SK-N-SH (cell line): ENCODE results near the gene ZC3H12A. TPM values are rescaled to one million over a fixed set of nuclear protein-coding genes. Genes with fewer than 3 reads are reported as not detected.
"Not testable (repeated sequence)": the region's sequence is repeated elsewhere in the genome, so short reads cannot be mapped to it uniquely, and the experiment has no call there.

ENCODE experiments used
- CTCF ChIA-PET: fragments of 300-600, 350-600 bp; formaldehyde crosslinking; extraction: SDS; loops from one replicate; lab custom pipeline; 2021; lab: Yijun Ruan, JAX
- POLR2A ChIA-PET: fragments of 350-600 bp; sonication (Branson Sonifier 250); formaldehyde crosslinking; extraction: SDS; loops from one replicate; lab custom pipeline; 2020; ENCODE audit warnings: antibody characterized with exemption, inconsistent platforms; lab: Yijun Ruan, JAX
- DNase-seq: peaks from one replicate; pipeline ENCODE4 v3.0.0; 2012
- H2AFZ ChIP-seq: fragments of 200-600 bp; sonication (generic); 2 replicates; pipeline ENCODE4 v1.8.1; 2016; ENCODE audit warnings: antibody characterized with exemption, mild to moderate bottlenecking, low read depth
- H3F3A ChIP-seq: fragments of 200-600 bp; sonication (generic); replicated peaks from 2 replicates; pipeline ENCODE3; 2016; ENCODE audit warnings: antibody characterized with exemption, mild to moderate bottlenecking; ENCODE audit not compliant: insufficient read depth
- H3K27ac ChIP-seq, 2 experiments: fragments of 200-500 bp in 1 of 2; fragments of 200-600 bp in 1 of 2; sonication (Bioruptor generic) in 1 of 2; sonication (generic), shearing (Covaris generic) in 1 of 2; 2 replicates each; pipeline versions ENCODE4 v1.5.1 to v1.6.1; 2014 to 2016; ENCODE audit warnings: low read depth in 2 of 2, inconsistent platforms in 1 of 2, low read length in 1 of 2, mild to moderate bottlenecking in 1 of 2, mixed read lengths in 1 of 2
- H3K27me3 ChIP-seq: fragments of 200-600 bp; sonication (generic), shearing (Covaris generic); 2 replicates; pipeline ENCODE4 v1.6.1; 2016; ENCODE audit warnings: mixed run types; ENCODE audit not compliant: insufficient read depth
- H3K36me3 ChIP-seq, 2 experiments: fragments of 200-500 bp in 1 of 2; fragments of 200-600 bp in 1 of 2; sonication (Bioruptor generic) in 1 of 2; sonication (generic) in 1 of 2; replicated peaks in 1 of 2; 2 replicates each; pipeline versions ENCODE3 to v1.5.1; 2014 to 2016; ENCODE audit warnings: low read length in 1 of 2, mild to moderate bottlenecking in 1 of 2; ENCODE audit not compliant: insufficient read depth in 2 of 2, control insufficient read depth in 1 of 2
- H3K4me1 ChIP-seq, 2 experiments: fragments of 200-500 bp in 1 of 2; fragments of 200-600 bp in 1 of 2; sonication (Bioruptor generic) in 1 of 2; sonication (generic), shearing (Covaris generic) in 1 of 2; 2 replicates each; pipeline versions ENCODE4 v1.5.1 to v1.6.1; 2014 to 2016; ENCODE audit warnings: low read depth in 1 of 2, low read length in 1 of 2, mixed run types in 1 of 2; ENCODE audit not compliant: insufficient read depth in 2 of 2, control insufficient read depth in 1 of 2
- H3K4me2 ChIP-seq: fragments of 200-600 bp; sonication (generic), shearing (Covaris generic); 2 replicates; pipeline ENCODE4 v1.6.1; 2017; ENCODE audit warnings: mixed run types
- H3K4me3 ChIP-seq, 2 experiments: fragments of 200-500 bp in 1 of 2; fragments of 200-600 bp in 1 of 2; sonication (Bioruptor generic) in 1 of 2; sonication (generic), shearing (Covaris generic) in 1 of 2; 2 replicates each; pipeline versions ENCODE4 v1.5.1 to v1.8.1; 2014 to 2016; ENCODE audit warnings: low read depth in 2 of 2, inconsistent platforms in 1 of 2, low read length in 1 of 2, mild to moderate bottlenecking in 1 of 2, mixed read lengths in 1 of 2, moderate library complexity in 1 of 2
- H3K79me2 ChIP-seq: fragments of 200-600 bp; sonication (generic); 2 replicates; pipeline ENCODE4 v1.8.1; 2017; ENCODE audit warnings: mild to moderate bottlenecking; ENCODE audit not compliant: insufficient read depth
- H3K9ac ChIP-seq: fragments of 200-600 bp; sonication (generic); 2 replicates; pipeline ENCODE4 v1.6.1; 2017; ENCODE audit warnings: mixed run types
- H3K9me2 ChIP-seq: fragments of 200-600 bp; sonication (generic); 2 replicates; pipeline ENCODE4 v1.6.1; 2017; ENCODE audit warnings: mixed run types
- H3K9me3 ChIP-seq: fragments of 200-600 bp; sonication (generic); 2 replicates; pipeline ENCODE4 v1.6.1; 2017; ENCODE audit warnings: mixed run types, mild to moderate bottlenecking, moderate library complexity
- H4K20me1 ChIP-seq: fragments of 200-600 bp; sonication (generic); 2 replicates; pipeline ENCODE4 v1.6.1; 2017; ENCODE audit warnings: mild to moderate bottlenecking, mixed run types; ENCODE audit not compliant: insufficient read depth
- GABPA ChIP-seq: IDR thresholded peaks from 2 replicates; pipeline ENCODE4 v1.4.0; 2012; ENCODE audit warnings: low read depth, mild to moderate bottlenecking
- GATA2 ChIP-seq: sonication (generic); formaldehyde crosslinking; IDR thresholded peaks from 2 replicates; pipeline ENCODE4 v1.5.0; 2020; ENCODE audit warnings: mild to moderate bottlenecking, missing genetic modification reagents
- IRF3 ChIP-seq: fragments of 150-350 bp; IDR thresholded peaks from 2 replicates; pipeline ENCODE4 v1.6.1; 2016; ENCODE audit warnings: mild to moderate bottlenecking, low read depth, low read length
- NFIC ChIP-seq: IDR thresholded peaks from 2 replicates; pipeline ENCODE4 v1.4.0; 2012; ENCODE audit warnings: borderline replicate concordance
- REST ChIP-seq: IDR thresholded peaks from 2 replicates; pipeline ENCODE4 v1.6.1; 2012; ENCODE audit warnings: mild to moderate bottlenecking, low read depth, low read length, moderate library complexity
- RFX5 ChIP-seq: IDR thresholded peaks from 2 replicates; pipeline ENCODE4 v1.6.1; 2012; ENCODE audit warnings: mild to moderate bottlenecking, improper control_type of control experiment, low read length
- RXRA ChIP-seq: IDR thresholded peaks from 2 replicates; pipeline ENCODE4 v1.4.0; 2012; ENCODE audit warnings: low read depth, mild to moderate bottlenecking, borderline replicate concordance
- TAF1 ChIP-seq: IDR thresholded peaks from 2 replicates; pipeline ENCODE4 v1.6.1; 2012; ENCODE audit warnings: low read depth, mild to moderate bottlenecking, low read length, moderate library complexity, borderline replicate concordance
- TEAD4 ChIP-seq: IDR thresholded peaks from 2 replicates; pipeline ENCODE4 v1.4.0; 2012; ENCODE audit warnings: mild to moderate bottlenecking, borderline replicate concordance; ENCODE audit not compliant: insufficient read depth
- USF1 ChIP-seq: IDR thresholded peaks from 2 replicates; pipeline ENCODE4 v1.4.0; 2012; ENCODE audit warnings: low read depth, borderline replicate concordance
- YY1 ChIP-seq: IDR thresholded peaks from 2 replicates; pipeline ENCODE4 v1.4.0; 2012; ENCODE audit warnings: low read depth, mild to moderate bottlenecking
- ZBTB33 ChIP-seq: IDR thresholded peaks from 2 replicates; pipeline ENCODE4 v1.4.0; 2012; ENCODE audit warnings: low read depth, borderline replicate concordance
- WGBS: methylation state at CpG from one replicate; pipeline ENCODE4 v1.1.6; 2017; ENCODE audit warnings: low lambda C conversion rate; 5-methylcytosine and 5-hydroxymethylcytosine counted together
- polyA plus RNA-seq, 3 experiments: library from polyadenylated mRNA; depleted of rRNA; stranded (reverse); fragments of >200 nt; gene quantifications; 2 replicates each; pipeline ENCODE4 v1.2.3, GENCODE V29; 2012

ZC3H12A gene
- polyA plus RNA-seq, 1 of the 3 experiments (the other 2 are of a cell fraction), result 8.9 TPM

GRCh38 chr1:37532418-37533156, 58.2 kb downstream of the ZC3H12A start:
- H3K27me3 ChIP-seq, H4K20me1 ChIP-seq, H3K27ac ChIP-seq, H3K4me1 ChIP-seq, H2AFZ ChIP-seq, H3K9me3 ChIP-seq, H3K4me3 ChIP-seq, CTCF ChIA-PET, H3K4me2 ChIP-seq, DNase-seq, H3K9me2 ChIP-seq, H3K9ac ChIP-seq: not testable (repeated sequence)
- WGBS, result 86% methylated on average over 4 of the region's 4 CpGs
- Histone ChIP-seq H3K79me2 (peaks cover 27% of the 10 kb centered on the region), H3F3A (peaks cover 27% of the 10 kb centered on the region), H3K36me3 (peaks cover 17 to 29% of the 10 kb centered on the region in 2 experiments)
- POLR2A ChIA-PET, result interaction anchor here (0.6 kb wide), 1 partner anchor 15 kb away, joined by 4 read pairs; no protein-coding TSS in a partner anchor

- Histone ChIP-seq H3K4me3 (no peak overlapping the region), H3K9me3 (no peaks in the 10 kb centered on the region), H3K4me2 (0 out of 2 replicates have a peak overlapping the region, but pooled peaks have one; percentile 23), H3F3A (peaks cover 27% of the 10 kb centered on the region), H3K27ac (peak overlapping the region in 1 of 2 experiments; percentile 95; a peak in 2 of 4 replicates), H2AFZ (no peak overlapping the region), H3K79me2 (peaks cover 32% of the 10 kb centered on the region), H3K27me3 (no peaks in the 10 kb centered on the region), H3K36me3 (peaks cover 22 to 32% of the 10 kb centered on the region in 2 experiments), H4K20me1 (no peaks in the 10 kb centered on the region; the same call in 1 of the 2 replicates), H3K4me1 (0 out of 4 replicates have a peak, but pooled peaks cover 0 to 3% of the 10 kb centered on the region in 2 experiments), H3K9ac (peak overlapping the region; percentile 12; the same call in 1 of the 2 replicates), H3K9me2 (no peaks in the 10 kb centered on the region)
- ChIA-PET CTCF (no interaction called here), POLR2A (no interaction called here)
- DNase-seq, result no peak
- 86% methylated on average over 4 of the region's 4 CpGs for WGBS
- no peak for TF ChIP-seq TEAD4
- TF ChIP-seq TAF1, result no peak
- no peak for TF ChIP-seq YY1
- no peak for TF ChIP-seq USF1
- no peak for TF ChIP-seq ZBTB33
- no peak for TF ChIP-seq RFX5
- no peak for TF ChIP-seq REST
- TF ChIP-seq IRF3, result no peak
- no peak for TF ChIP-seq NFIC
- no peak for TF ChIP-seq GABPA
- no peak for TF ChIP-seq GATA2
- TF ChIP-seq RXRA, result no peak
These were observed 59.1 kb downstream of the ZC3H12A start for GRCh38 chr1:37533317-37534093.
